Natural killer cell (primary cell): Measurements from ENCODE around the gene TSPOAP1. TPM values are rescaled to one million over a fixed set of nuclear protein-coding genes. Genes with fewer than 3 reads are reported as not detected.

ENCODE experiments used
- ATAC-seq, 3 donors: fragments of 150-1000 bp in 2 of 3; fragments of 200-7000 bp in 1 of 3; cut with Tn5 transposase; 1 replicate in 1 of 3; 2 replicates in 2 of 3; pipeline ENCODE4 v1.10.0; 2021; ENCODE audit warnings: mild to moderate bottlenecking in 2 of 3, moderate library complexity in 2 of 3
- DNase-seq, 2 donors: peaks; one replicate each; pipeline versions ENCODE4 v3.0.0 to v3.0.0-alpha.2; 2013 to 2021; ENCODE audit warnings: mixed read lengths in 1 of 2
- H3K27ac ChIP-seq: one replicate; pipeline ENCODE4 v1.5.1; 2013; ENCODE audit warnings: mild to moderate bottlenecking, low read length
- H3K27me3 ChIP-seq: one replicate; pipeline ENCODE4 v1.6.1; 2013; ENCODE audit warnings: low read length; ENCODE audit not compliant: control insufficient read depth, insufficient read depth
- H3K36me3 ChIP-seq: one replicate; pipeline ENCODE4 v1.6.1; 2013; ENCODE audit warnings: low read length; ENCODE audit not compliant: control insufficient read depth, insufficient read depth
- H3K4me1 ChIP-seq: one replicate; pipeline ENCODE4 v1.6.1; 2013; ENCODE audit warnings: low read length; ENCODE audit not compliant: control insufficient read depth, insufficient read depth
- H3K4me3 ChIP-seq: one replicate; pipeline ENCODE4 v1.5.1; 2013; ENCODE audit warnings: low read length
- H3K9me3 ChIP-seq: one replicate; pipeline ENCODE4 v1.6.1; 2013; ENCODE audit warnings: low read length; ENCODE audit not compliant: control insufficient read depth, insufficient read depth
- H3K27ac Mint-ChIP-seq, 2 donors: one replicate each; pipeline ENCODE4 v1.8.0; 2022; ENCODE audit warnings: mild to moderate bottlenecking in 2 of 2, mixed read lengths in 2 of 2, moderate library complexity in 1 of 2
- H3K27me3 Mint-ChIP-seq, 2 donors: one replicate each; pipeline ENCODE4 v1.8.0; 2022; ENCODE audit warnings: low read depth in 2 of 2, mixed read lengths in 2 of 2
- H3K36me3 Mint-ChIP-seq: one replicate; pipeline ENCODE4 v1.8.0; 2022; ENCODE audit warnings: mixed read lengths
- H3K4me1 Mint-ChIP-seq, 2 donors: one replicate each; pipeline ENCODE4 v1.8.0; 2022; ENCODE audit warnings: mixed read lengths in 2 of 2
- H3K4me3 Mint-ChIP-seq: one replicate; pipeline ENCODE4 v1.8.0; 2022; ENCODE audit warnings: mild to moderate bottlenecking, moderate library complexity, mixed read lengths
- H3K9me3 Mint-ChIP-seq, 2 donors: one replicate each; pipeline ENCODE4 v1.8.0; 2022; ENCODE audit warnings: mixed read lengths in 2 of 2
- WGBS: methylation state at CpG from one replicate; pipeline ENCODE4 v1.1.7; 2013; ENCODE audit warnings: missing lambda C conversion rate; ENCODE audit not compliant: insufficient coverage; 5-methylcytosine and 5-hydroxymethylcytosine counted together
- intact Hi-C: fragments of 100-400 bp; cut with micrococcal nuclease; formaldehyde crosslinking; loops from one replicate; pipeline ENCODE4 v1.14.2; 2022
- total RNA-seq, 4 donors: library from RNA; stranded (reverse); fragments of 120-200 nt in 1 of 4; gene quantifications; one replicate each; pipeline versions ENCODE4 v1.2.3 to v1.2.4, GENCODE V29; 2013 to 2022
- TF ChIP-seq, protein P1 (sequence below): fragments of 200-600 bp; IDR thresholded peaks from one replicate; pipeline ENCODE4 v1.8.0; 2022; ENCODE audit warnings: antibody characterized with exemption

TSPOAP1 gene
- total RNA-seq, 3 donors from 2014 or later (not counting 1 experiment from before 2014, with no cell fraction given) = 176 to 282 (median 246) TPM

DNA sequence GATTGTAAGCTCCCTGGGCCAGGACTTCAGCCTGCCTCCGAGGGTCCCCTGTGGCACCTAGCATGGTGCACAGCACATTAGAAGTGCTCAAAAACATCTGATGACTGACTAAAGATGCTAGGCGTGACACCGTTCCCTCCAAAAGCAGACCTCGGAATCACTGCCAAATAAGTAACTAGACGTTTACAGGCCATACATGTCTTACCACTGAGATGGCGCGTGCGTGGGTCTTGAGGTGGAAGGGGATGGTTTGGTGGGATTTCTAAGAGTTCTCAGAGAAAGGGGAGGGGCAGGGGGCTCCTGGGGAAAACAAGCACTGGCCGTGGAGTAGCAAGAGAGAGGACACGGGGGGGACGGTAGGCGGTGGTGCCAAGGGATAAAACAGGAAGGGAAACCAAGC is 60.3 kb downstream of the TSPOAP1 start:
- Histone ChIP-seq H3K36me3 (no peaks in the 10 kb centered on the region), H3K9me3 (no peaks in the 10 kb centered on the region), H3K4me3 (no peak overlapping the region), H3K27me3 (no peaks in the 10 kb centered on the region), H3K27ac (no peak overlapping the region), H3K4me1 (no peaks in the 10 kb centered on the region)
- Mint-ChIP-seq H3K9me3 (no peaks in the 10 kb centered on the region), H3K4me1 (no peaks in the 10 kb centered on the region), H3K36me3 (no peaks in the 10 kb centered on the region), H3K4me3 (no peak overlapping the region), H3K27me3 (peaks cover 17 to 26% of the 10 kb centered on the region in 2 donors), H3K27ac (no peak overlapping the region)
- DNase-seq (no peak), ATAC-seq (no peak)
- 84% methylated on average over 12 of the region's 12 CpGs for WGBS
- intact Hi-C loops = no loop called here
- TF ChIP-seq, protein P1, sequence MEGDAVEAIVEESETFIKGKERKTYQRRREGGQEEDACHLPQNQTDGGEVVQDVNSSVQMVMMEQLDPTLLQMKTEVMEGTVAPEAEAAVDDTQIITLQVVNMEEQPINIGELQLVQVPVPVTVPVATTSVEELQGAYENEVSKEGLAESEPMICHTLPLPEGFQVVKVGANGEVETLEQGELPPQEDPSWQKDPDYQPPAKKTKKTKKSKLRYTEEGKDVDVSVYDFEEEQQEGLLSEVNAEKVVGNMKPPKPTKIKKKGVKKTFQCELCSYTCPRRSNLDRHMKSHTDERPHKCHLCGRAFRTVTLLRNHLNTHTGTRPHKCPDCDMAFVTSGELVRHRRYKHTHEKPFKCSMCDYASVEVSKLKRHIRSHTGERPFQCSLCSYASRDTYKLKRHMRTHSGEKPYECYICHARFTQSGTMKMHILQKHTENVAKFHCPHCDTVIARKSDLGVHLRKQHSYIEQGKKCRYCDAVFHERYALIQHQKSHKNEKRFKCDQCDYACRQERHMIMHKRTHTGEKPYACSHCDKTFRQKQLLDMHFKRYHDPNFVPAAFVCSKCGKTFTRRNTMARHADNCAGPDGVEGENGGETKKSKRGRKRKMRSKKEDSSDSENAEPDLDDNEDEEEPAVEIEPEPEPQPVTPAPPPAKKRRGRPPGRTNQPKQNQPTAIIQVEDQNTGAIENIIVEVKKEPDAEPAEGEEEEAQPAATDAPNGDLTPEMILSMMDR = no peak

DNA sequence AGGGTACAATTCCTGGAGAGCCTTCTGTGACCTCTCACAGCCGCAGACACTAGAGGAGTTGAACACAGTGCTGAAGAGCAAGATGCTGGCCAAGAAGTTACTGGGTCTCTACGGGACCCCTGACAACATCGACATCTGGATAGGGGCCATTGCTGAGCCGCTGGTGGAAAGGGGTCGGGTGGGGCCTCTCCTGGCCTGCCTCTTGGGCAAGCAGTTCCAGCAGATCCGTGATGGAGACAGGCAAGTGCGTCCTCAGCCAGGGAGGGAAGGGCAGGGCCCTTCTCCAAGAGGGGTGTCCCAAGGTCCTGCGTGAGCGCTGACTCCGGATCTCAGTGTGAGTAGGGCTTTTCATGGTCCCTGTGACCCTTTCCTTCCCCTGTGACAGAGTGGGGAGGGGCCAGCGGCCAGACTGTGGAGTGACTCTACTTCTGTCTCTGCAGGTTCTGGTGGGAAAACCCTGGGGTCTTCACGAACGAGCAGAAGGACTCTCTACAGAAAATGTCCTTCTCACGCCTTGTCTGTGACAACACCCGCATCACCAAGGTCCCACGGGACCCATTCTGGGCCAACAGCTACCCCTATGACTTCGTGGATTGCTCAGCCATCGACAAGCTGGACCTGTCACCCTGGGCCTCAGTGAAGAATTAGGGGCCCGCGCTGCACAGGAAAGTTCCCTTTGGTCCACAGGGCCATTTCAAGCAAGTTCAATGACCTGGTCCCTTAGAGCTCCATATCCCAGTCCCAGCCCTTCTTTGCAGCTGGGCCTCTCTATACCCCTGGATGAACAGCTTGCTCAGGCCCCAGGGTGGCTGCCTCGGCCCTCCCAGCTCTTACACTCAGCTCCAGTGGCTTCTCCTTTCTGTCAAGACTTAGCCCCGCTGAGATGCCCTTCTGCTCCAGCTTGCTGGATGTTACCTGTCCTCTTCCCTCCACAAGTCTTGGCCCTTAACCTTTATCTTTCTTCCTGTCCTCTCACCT is 61.0 kb downstream of the TSPOAP1 start:
- Histone ChIP-seq H3K4me3 (no peak overlapping the region), H3K27me3 (no peaks in the 10 kb centered on the region), H3K36me3 (no peaks in the 10 kb centered on the region), H3K9me3 (no peaks in the 10 kb centered on the region), H3K27ac (no peak overlapping the region), H3K4me1 (no peaks in the 10 kb centered on the region)
- H3K27ac Mint-ChIP-seq = no peak overlapping the region
- 87% methylated on average over 22 of the region's 22 CpGs for WGBS
- no peaks in the 10 kb centered on the region for H3K4me1 Mint-ChIP-seq
- H3K27me3 Mint-ChIP-seq = peaks cover 21 to 33% of the 10 kb centered on the region in 2 donors
- no peak overlapping the region for H3K4me3 Mint-ChIP-seq
- intact Hi-C loops = no loop called here
- TF ChIP-seq, protein P1 = no peak
- no peak for ATAC-seq
- H3K9me3 Mint-ChIP-seq = no peaks in the 10 kb centered on the region
- no peak for DNase-seq
- H3K36me3 Mint-ChIP-seq = no peaks in the 10 kb centered on the region

DNA sequence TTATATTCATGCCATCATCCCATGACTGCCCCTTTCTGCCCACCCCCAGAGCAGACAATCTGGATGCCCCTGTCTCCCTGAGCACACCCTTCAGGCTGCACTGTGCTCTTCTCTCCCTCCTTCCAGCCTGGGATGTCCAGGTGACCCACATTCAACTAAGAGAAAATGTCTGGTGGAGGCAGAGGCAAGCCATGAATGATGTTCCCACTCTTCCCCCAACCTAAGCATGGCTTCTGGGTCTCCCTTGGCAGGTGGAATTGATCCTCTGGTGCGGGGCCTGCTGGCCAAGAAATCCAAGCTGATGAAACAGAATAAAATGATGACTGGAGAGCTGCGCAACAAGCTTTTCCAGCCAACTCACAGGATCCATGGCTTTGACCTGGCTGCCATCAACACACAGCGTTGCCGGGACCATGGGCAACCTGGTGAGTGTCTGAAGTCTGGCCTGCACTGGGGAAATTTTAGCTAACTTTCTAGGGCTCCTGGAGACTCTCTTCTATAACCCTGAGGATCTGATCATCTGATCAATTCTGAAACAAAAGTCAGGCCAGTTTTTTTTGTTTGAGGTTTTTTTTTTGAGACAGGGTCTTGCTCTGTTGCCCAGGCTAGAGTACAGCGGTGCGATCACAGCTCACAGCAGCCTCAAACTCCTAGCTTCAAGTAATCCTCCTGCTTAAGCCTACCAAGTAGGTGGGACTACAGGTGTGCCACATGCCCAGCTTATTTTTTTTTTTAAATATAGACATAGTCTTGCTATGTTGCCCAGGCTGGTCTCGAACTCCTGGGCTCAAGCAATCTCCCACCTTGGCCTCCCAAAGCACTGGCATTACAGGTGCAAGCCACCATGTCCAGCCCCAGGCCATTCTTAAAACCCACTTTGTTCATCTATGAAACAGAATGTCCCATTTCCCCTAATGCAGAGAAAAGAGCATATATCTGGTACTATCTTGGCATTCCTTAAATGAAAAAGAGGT is 62.4 kb downstream of the TSPOAP1 start:
- peaks cover 6% of the 10 kb centered on the region for H3K27me3 ChIP-seq
- H3K27me3 Mint-ChIP-seq = peaks cover 31 to 47% of the 10 kb centered on the region in 2 donors
- H3K36me3 Mint-ChIP-seq = no peaks in the 10 kb centered on the region
- WGBS = 92% methylated on average over 7 of the region's 7 CpGs
- H3K4me3 Mint-ChIP-seq = no peak overlapping the region
- TF ChIP-seq, protein P1 = no peak
- intact Hi-C loops = no loop called here
- H3K4me3 ChIP-seq = no peak overlapping the region
- no peak for DNase-seq
- no peaks in the 10 kb centered on the region for H3K4me1 Mint-ChIP-seq
- H3K27ac Mint-ChIP-seq = no peak overlapping the region
- no peaks in the 10 kb centered on the region for H3K9me3 ChIP-seq
- H3K27ac ChIP-seq = no peak overlapping the region
- ATAC-seq = no peak
- no peaks in the 10 kb centered on the region for H3K36me3 ChIP-seq
- H3K9me3 Mint-ChIP-seq = no peaks in the 10 kb centered on the region
- no peaks in the 10 kb centered on the region for H3K4me1 ChIP-seq
